Embryonic facial prominence (tissue), 1 donor: ENCODE measurements around the gene ANXA2R.

Experiments used
- DNase-seq: peaks from one replicate; pipeline ENCODE4 v3.0.0-alpha.2; 2016; ENCODE audit errors: extremely low spot score

The ANXA2R gene

GRCh38 chr5:43000111-43000840, 39.8 kb downstream of the ANXA2R start:
- DNase-seq = no peak

- DNase-seq = no peak
Measured at GRCh38 chr5:42995360-42995751, 44.8 kb downstream of the ANXA2R start.

GRCh38 chr5:42994555-42995359, 45.4 kb downstream of the ANXA2R start:
- no peak for DNase-seq

- no peak for DNase-seq
Measured at GRCh38 chr5:42994246-42994554, 45.9 kb downstream of the ANXA2R start.

GRCh38 chr5:42993516-42994245, 46.4 kb downstream of the ANXA2R start:
- no peak for DNase-seq

- no peak for DNase-seq
Measured at GRCh38 chr5:42992088-42992879, 47.8 kb downstream of the ANXA2R start.

- no peak for DNase-seq
Measured at GRCh38 chr5:42991404-42992087, 48.6 kb downstream of the ANXA2R start.

GRCh38 chr5:42990892-42991291, 49.2 kb downstream of the ANXA2R start:
- DNase-seq = no peak
